Activated CD4-positive, alpha-beta T cell treated with anti-CD3 and anti-CD28 coated beads for 4 hours (primary cell): Measurements from ENCODE around the gene TINAGL1.

Experiments used
- DNase-seq, 2 donors: peaks; one replicate each; pipeline ENCODE4 v3.0.0-alpha.2; 2020

Gene TINAGL1

GRCh38 chr1:31576201-31576669 lies at the start of gene TINAGL1:
Gene TINAGL1, plus strand, starts transcription at chr1:31576515. Its CDS starts 634 bp downstream, at chr1:31577149.
- DNase-seq = no peak

GRCh38 chr1:31529999-31530684 lies 46.2 kb upstream of the TINAGL1 start:
- DNase-seq = no peak

- no peak for DNase-seq
Observed at GRCh38 chr1:31531177-31531999, 44.9 kb upstream of the TINAGL1 start.

DNA sequence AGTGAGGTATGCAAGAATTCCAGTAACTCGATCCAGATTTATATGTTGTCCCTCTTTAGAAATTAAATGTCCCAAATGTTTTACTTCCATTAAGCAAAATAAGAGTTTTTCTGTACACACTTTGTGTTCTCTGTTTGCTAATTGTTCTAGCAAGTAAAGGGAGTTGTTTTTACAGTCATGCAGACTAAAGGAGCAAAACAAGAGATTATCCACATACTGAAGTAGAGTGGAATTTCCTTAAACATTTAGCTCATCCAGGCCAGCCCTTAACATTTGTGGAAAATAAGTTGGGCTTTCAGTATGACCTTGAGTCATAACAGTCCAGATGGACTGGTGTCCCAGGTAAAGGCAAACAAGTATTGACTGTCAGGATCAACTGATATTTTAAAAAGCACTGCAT lies 44.1 kb upstream of the TINAGL1 start:
- no peak for DNase-seq

GRCh38 chr1:31535561-31535960 lies 40.8 kb upstream of the TINAGL1 start:
- DNase-seq = no peak

GRCh38 chr1:31539329-31539728 lies 37.0 kb upstream of the TINAGL1 start:
- no peak for DNase-seq

- no peak for DNase-seq
Observed at GRCh38 chr1:31541194-31541593, 35.1 kb upstream of the TINAGL1 start.

DNA sequence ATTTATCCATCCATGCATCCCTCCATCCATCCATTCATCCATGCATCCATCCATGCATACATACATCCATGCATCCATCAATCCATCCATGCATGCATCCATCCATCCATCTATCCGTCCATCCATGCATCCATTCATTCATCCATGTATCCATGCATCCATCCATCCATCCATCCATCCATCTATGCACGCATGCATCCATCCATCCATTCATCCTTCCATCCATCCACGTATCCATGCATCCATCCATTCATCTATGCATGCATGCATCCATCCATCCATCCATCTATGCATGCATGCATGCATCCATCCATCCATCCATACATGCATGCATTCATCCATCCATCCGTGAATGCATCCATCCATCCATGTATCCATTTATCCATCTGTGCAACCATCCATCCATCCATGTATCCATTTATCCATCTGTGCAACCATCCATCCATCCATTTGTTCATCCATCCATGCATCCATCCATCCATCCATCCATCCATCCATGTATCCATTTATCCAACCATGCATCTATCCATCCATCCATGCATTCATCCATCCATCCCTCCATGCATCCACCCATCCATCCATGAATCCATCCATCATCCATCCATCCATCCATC lies 30.3 kb upstream of the TINAGL1 start:
- no peak for DNase-seq

- DNase-seq = no peak
Observed at GRCh38 chr1:31548534-31548906, 27.8 kb upstream of the TINAGL1 start.

DNA sequence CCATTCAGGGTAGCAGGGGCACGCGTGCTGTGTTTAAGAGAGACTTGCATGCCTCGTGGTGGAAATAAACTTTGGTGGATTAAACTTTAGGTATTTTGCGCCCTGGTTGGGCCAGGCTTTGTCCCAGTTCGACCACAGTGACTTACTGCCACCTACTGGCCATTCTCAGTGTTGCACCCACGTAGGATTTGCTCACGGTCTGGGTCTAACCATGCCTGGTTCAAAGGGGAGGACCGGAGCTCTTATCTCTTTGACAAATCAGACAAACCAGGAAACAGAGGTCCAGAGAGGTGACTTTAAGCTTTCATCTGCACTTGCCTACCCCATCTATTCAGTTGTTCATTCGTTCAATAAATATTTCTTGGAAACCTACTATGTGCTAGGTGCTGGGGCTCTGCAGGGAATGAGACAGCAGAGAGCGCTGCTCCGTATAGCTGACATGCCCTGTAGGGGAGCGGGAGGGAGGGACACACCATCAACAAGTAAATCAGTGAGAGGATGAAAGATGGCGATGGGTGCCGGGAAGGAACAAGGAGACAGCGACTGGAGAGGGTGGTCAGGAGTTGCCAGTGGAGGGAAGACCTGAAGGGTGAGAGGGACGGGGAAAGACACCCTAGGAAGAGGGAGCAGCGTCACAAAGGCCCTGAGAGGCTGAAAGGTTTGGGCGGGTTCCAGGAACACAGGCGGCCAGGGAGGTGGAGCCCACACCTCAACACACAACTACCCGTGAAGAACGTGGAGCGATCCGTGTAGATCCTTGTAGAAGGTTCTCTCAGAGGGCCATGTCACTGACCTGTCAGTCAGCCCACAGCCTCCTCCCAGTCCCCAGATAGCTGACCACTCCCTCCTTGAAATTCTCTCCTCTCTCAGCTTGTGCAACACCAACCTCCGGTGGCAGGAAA lies 27.2 kb upstream of the TINAGL1 start:
- peak; percentile 68 to 88 for DNase-seq

DNA sequence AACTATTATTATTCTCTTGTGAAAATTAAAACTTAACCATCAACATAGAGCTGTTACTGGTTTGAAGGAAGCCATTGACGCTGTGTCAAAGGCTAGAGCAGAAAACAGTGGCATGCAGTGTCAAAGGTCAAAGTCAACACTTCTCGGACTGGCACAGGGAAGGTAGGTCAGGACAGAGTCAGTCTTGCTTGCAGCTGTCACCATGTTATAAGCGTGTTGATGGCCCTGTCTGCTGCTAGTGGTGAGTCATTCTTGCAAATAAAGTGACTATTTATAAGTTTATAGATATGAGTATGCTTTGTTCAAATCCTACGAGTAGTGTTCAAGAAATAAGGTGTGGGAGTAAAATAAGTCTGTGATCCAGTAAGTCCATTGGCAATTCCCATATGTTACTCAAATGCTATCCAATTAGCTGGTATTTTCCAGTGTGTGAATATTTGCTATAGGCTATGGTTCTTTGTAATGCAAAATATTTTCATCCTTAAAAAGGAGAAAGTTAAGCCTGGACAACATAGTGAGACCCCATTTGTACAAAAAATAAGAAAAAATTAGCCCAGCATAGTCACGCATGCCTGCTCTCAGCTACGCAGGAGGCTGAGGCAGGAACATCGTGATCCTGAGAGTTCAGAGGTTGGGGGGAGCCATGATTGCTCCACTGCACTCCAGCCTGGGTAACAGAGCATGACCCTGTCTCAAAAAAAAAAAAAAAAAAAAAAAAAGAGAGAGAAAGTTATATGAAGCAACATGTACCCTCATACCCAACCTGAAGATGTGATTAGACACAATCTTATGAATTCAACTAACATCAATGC lies 26.3 kb upstream of the TINAGL1 start:
- DNase-seq = no peak

DNA sequence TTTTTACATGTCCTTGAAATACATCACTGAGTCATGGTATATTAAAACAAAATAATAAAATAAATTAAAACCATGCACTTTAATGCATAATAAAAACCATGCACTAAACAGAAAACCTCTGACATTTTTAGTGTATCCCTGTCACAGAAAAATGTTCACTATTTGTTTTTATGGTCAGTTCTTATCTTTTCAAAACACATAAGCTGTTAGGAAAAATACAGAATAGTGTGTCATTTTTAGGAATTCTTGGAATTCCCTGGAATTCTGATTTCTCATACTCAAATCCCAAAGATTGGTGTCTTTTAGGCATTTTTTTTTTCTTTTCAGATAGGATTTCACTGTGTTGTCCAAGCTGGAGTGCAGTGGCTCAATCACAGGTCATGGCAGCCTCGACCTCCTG lies 25.1 kb upstream of the TINAGL1 start:
- no peak for DNase-seq

- DNase-seq = no peak
Observed at GRCh38 chr1:31552489-31552888, 23.8 kb upstream of the TINAGL1 start.

- DNase-seq = no peak
Observed at GRCh38 chr1:31556481-31557006, 19.8 kb upstream of the TINAGL1 start.

GRCh38 chr1:31559715-31560114 lies 16.6 kb upstream of the TINAGL1 start:
- DNase-seq = no peak

- no peak for DNase-seq
Observed at GRCh38 chr1:31560394-31560793, 15.9 kb upstream of the TINAGL1 start.

- DNase-seq = no peak
Observed at GRCh38 chr1:31562707-31563360, 13.5 kb upstream of the TINAGL1 start.

GRCh38 chr1:31564606-31564989 lies 11.7 kb upstream of the TINAGL1 start:
- DNase-seq = no peak

- DNase-seq = no peak
Observed at GRCh38 chr1:31567956-31568570, 8.3 kb upstream of the TINAGL1 start.

GRCh38 chr1:31568895-31569595 lies 7.3 kb upstream of the TINAGL1 start:
- no peak for DNase-seq
